ENCODE data around the gene HADHA.
"Not testable (repeated sequence)": the region's sequence is repeated elsewhere in the genome, so short reads cannot be mapped to it uniquely, and the experiment has no call there.

HADHA gene

DNA sequence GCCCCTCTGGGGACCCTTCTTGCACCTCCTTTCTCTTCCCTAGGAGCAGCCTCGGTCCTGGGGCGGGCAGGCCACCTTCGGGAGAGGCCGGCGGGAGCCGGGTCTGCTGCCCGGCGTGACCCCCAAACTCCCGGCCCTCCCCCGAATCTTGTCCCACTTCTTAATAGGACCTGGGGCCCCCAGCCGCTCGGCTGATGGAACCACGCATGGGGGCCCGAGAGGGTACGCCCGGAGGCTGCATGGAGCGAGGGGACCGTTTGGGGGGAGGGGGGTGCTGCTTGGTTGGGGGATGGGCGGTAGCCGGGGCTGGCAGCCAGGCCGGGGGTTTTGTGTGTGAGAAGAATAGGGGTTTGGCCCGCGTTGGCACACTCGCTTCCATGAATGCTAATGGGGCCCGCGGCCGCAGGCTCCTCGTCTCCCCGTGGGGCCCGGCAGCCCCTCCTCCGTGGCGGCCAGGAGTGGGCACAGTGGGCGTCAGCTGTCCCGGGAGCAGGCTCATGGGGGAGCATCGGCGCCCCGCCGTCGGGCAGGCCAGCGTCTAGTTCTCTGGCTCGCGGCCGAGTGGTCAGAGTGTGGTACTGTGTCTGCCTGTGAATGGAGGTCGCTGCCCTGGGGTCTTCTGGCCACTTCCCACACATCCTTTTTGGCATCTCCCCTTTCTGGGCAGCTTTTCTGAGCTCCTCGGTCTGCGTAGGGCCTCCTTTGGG, 70.5 kb downstream of the HADHA start:
- DNase-seq = no peak

DNA sequence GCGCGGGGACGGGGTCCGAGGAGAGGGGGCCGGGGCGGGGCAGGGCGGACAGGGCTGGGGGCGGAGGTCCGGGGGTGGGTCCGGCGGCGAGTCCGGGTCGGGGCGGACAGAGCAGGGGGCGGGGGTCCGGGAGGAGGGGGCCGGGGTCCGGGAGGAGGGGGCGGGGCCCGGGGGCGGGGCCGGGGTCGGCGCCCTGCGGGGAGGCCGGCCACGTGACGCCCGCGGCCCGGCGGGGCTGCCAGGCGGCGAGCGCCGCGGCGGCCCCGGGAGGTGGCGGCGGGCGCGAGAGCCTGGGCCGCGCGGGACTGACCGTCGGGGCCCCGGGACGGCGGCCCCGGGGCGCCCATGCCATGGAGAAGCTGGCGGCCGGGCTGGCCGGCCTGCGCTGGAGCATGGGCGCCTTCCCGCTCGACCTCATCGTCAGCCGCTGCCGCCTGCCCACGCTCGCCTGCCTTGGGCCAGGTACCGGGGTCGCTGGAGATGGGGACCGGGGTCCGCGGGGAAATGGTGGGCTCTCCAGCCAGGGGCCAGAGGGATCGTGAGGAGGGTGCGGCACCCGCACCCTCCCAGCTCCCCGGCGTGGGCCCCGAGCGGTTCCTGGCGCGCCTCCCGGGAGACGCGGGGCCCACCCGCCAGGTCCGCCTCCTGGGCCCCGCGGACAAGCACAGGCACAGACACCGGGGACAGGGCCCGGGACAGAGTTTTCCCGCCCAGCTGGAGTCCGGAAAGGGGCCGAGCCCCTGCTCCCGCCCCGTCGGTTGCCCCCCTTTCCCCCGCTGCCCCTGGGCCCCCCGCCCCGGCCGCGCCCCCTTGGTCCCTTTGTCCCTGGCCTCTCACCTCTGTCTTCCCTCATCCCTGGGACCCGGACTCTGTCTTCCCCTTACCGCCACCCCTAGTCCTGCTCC, 71.3 kb downstream of the HADHA start, which contains the start of gene GAREM2:
TSS of gene GAREM2 (plus strand) at position 218 of the 905 bp plus-strand sequence. CDS start at position 351, 133 bp downstream.
- DNase-seq = no peak

DNA sequence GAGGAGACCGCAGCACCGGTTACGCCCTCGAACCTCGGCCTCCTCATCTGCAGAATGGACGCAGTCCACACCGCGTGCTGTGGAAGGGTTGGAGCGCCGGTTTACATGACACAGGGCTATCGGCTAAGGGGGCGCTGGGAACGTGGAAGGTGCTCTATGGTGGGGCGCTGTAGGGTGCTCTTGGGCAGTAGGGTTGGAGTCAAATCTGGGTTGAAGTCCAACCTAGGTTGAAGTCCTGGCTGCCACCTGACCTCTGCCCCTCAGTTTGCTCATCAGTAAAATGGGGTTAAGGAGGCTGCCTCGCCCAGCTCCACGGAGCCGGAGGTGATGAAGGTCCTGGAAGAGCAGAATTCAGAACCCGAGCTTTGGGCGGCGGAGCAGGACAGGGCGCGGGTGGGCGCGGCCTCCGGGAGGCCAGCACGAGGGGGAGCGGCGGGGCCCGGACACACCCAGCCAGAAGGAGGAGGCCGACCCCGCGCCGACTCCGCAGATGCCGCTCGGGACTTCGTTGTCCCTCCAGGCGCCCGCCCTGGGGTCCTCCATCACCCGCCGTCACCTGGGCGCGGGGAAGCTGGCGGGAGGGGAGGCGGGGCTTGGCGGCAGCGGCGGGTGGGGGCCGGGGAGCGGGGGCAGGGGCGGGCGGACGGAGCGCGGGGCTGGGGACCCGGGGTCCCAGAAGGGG, 72.1 kb downstream of the HADHA start:
- no peak for DNase-seq

DNA sequence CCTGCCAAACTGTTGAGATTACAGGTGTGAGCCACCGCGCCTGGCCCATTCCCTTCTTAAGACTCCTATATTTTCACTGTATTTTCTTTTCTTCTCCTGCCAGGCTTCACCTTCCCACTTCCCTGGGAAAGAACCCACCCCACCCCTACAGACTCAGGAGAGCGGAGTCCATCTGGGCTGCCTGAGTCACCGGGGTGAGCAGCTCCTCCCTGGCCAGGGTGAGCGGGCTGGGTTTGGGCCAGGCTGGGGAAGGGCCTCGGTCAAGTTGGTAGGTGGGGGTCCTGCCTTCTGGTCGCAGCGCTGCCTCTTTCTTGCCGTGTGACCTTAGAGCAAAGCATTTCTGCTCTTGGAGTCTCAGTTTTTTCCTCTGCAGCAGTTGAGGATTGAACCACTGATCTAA, 73.6 kb downstream of the HADHA start:
- no peak for DNase-seq

DNA sequence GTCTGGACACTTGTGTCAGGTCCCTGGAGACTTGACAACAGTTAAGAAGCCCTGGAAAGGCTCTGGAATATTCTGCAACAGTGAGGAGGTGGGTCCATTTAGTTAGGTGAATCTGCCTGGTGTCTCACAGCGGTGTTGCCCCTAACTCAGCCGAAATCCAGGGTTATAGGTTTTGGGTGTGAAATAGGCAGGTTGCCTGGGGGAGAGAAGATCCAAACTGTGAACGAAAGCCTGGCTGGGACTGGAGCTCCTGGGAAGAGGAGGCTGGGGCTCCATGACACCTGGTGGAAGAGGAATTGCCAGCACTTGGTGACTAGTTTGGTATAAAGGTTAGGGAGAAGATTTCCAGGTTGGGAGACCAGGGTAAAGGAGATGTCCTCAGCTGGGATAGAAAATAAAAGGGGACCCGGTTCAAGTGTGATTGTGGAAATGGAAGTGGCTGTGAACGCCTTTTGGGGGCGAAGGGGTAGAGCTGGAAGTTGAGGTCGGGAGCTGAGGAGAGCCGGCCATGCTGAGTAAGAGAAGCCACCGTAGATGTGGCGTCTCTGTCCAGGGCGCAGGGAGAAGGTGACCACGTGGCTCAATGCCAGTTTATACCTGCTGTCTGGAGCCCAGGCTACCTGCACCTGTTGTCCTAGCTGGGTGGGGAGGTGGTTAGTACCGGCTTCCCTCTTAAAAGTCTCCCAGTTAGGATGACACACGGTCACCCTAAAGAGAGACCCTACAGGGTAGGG, 74.6 kb downstream of the HADHA start:
- DNase-seq = no peak

DNA sequence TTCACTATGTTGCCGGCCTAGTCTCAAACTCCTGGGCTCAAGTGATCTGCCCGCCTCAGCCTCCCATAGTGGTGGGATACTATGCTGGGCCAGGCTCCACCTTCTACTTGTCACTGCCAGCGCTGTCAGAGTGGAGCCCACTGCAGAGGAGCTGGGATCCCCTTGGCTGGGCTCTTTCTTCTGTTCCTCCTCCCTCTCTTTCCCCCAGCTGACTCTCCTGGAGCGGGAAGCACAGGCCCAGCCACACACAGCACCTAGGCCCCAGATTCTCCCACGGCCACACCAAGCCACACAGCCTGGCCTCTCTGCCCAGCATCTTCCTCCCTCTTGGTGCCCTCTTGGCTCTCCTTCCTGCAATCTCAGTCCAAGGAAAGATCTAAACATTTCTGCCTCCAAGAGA, 75.2 kb downstream of the HADHA start:
- no peak for DNase-seq

DNA sequence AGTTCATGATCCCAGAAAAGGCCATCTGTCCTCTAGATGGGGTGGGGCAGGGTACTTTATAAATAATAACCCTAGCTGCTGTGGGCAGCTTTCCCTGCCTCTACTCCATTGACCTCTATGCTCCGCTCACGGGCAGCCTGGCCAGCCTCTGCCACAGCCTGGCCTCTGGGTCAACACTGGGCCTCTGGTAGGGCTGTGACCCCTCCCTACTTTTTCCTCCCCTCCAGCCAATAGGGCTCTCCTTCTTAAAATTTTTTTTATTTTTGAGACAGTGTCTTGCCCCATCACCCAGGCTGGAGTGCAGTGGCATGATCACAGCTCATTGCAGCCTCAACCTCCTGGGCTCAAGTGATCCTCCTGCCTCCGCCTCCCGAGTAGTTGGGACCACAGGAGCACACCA, 75.6 kb downstream of the HADHA start:
- DNase-seq = no peak

DNA sequence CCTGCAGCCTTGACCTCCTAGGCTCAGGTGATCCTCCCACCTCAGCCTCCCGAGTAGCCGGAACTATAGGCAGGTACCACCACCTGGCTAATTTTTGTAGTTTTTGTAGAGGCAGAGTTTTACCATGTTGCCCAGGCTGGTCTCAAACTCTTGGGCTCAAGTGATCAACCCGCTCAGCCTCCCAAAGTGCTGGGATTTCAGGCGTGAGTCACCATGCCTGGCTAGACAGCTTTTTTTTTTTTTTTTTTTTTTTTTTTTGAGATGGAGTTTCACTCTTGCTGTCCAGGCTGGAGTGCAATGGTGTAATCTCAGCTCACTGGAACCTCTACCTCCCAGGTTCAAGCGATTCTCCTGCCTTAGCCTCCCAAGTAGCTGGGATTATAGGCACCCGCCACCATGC, 77.9 kb downstream of the HADHA start:
- DNase-seq = not testable (repeated sequence)

DNA sequence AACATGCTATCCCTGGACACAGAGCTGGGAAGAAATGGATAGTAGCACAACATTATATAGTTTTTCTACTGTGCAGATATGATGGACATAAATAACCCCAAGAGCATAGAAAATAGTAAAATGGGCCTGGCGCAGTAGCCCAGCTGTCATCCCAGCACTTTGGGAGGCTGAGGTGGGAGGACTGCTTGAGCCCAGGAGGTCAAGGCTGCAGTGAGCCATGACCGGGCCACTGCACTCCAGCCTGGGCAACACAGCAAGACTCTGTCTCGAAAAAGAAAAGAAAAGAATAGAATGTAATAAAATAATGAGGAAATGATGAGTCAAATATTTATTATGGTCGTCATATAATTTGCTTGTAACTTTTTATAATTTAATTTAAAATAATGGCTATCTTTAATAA, 79.0 kb downstream of the HADHA start:
- no peak for DNase-seq

DNA sequence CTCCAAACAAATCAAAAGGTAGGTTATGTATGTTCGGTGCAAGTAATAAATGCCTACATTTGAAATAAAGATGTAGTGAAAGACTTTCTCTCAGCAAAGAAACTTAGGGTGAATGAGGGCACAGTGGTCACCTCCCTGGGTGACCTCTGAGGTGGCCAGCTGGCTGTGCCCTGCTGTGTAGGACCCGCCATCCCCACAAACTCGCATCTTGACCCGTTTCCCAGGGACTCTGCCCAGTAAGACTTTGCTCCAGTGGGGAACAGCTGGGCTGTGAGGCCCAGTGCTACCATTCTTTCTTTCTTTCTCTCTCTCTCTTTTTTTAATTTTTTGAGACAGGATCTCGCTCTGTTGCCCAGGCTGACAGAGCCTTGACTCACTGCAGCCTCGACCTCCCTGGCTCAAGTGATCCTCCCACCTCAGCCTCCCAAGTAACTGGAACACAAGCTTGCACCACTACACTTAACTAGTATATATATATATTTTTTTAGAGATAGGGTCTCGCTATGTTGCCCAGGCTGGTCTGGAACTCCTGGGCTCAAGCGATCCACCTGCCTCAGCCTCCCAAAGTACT, 79.7 kb downstream of the HADHA start:
- no peak for DNase-seq

DNA sequence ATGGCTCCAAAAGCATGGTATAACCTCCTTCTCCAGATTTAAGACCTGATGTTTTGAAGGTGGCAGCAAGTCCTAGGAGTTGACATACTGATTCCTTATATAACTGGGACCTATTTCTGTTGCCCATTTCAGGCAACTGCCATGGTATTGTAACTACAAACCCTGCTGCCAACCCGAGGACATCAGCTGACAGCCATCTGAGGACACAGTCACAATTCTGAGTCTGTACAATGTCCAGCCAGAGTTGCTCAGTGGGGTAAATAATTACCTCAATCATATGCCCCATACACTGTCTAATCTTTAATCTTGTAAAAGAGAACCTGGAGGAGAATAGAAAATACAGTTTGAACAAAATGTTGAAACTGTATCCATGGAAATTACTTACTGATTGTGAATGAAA, 80.2 kb downstream of the HADHA start:
- no peak for DNase-seq

DNA sequence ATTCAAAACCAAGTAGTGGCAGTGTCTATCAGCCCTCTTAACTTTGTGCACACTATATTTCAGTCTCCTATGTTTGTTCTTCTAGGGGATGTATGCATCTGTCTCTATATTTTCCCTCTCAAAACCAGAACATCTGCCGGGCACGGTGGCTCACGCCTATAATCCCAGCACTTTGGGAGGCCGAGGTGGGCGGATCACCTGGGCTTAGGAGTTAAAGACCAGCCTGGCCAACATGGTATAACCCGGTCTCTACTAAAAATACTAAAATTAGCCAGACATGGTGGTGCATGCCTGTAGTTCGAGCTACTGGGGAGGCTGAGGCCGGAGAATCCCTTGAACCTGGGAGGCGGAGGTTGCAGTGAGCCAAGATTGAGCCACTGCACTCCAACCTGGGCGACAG, 81.5 kb downstream of the HADHA start:
- no peak for DNase-seq

DNA sequence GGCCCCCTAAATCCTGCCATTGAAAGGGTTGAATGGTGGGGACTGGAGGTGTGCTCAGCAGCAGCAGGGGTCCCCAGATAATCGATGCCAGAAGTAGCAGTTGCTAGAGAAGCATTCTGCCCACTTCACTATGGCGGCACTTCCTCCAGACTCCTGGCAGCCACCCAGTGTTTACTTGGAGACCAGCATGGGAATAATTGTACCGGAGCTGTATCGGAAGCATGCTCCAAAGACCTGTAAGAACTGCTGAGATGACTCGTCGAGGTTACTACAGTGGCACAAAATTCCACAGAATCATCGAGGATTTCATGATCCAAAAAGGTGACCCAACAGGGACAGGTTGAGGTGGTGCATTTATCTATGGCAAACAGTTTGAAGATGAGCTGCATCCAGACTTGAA, 82.5 kb downstream of the HADHA start:
- DNase-seq = no peak

DNA sequence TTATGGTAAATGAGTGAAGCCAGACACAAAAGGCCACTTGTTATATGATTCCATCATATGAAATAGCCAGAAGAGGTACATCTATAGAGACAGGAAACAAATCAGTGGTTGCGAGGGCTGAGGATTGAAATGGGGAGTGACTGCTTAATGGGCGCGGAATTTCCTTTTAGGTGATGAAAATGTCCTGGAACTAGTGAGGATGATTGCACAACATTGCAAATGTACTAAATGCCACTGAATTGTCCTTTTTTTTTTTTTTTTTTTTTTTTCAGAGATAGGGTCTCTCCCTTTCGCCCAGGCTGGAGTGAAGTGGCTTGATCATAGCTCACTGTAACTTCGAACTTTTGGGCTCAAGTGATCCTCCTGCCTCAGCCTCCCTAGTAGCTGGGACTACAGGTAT, 86.9 kb downstream of the HADHA start:
- DNase-seq = no peak

DNA sequence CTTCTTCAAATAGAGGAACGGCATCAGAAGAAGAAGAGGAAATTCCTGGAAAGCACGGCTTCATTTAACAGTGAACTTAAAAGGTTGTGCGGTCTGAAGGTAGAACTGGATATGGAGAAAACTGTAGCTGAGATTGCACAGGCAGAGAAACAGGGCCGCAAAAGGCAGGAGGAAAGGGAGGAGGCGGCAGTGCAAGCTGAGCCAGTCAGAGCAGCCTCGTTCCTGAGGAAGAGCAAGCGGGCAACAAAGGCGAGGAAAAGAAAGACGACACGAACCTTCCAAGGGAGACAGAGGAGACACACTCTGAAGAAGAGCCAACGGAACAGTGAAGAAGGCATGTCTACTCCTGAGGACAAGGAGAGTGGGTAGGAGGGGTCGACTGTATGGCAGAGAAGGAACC, 94.2 kb downstream of the HADHA start:
- DNase-seq = no peak

DNA sequence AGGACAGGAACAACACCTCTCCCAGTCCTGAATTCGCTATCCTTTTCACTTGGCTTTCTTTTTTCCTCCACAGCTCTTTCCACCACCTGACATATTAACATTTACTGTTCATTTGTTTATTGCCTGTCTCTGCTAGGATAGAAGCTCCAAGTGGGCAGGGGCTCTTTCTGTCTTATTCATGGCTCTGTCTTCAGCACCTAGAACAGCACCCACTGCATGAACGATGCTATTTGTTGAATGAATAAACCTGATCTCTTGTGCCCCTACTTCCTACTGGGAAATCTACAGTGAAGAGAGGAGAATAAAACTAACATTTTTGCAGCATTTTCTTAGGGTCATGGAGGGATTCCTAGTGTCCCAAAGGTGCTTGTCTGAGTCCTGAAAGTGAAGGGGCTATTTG, 95.9 kb downstream of the HADHA start:
- DNase-seq = no peak

DNA sequence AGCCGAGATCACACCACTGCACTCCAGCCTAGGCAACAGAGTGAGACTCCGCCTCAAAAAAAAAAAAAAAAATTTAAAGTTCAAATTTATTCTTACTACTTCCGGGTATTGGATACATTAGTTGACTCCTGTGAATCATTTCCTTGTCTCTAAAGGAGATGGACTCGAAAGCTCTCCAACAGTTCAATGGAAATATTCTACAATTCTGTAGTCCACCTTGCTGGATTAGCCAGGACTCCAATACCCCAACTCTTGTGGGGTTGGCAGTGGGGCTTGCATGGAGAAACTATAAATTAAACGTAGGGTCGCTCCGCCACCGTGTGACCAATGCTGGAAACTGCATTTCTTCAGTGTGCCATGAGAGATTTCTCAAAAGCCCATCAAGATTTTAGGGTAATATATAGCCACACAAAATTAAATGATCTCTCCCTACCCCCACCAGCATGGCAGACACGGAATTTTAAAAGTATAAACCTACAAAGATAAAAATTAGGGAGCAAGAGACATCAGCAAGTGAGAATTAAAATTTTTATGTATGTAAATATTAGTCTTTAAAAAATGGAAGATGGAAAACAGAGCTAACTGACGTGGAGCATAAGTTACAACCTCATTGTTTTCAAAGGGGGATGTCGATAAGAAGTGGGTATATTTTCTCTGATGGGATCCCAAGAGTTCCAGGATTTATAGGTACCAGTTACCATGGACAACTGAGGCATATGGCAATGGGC, 99.3 kb downstream of the HADHA start:
- DNase-seq = peak; percentile 72

DNA sequence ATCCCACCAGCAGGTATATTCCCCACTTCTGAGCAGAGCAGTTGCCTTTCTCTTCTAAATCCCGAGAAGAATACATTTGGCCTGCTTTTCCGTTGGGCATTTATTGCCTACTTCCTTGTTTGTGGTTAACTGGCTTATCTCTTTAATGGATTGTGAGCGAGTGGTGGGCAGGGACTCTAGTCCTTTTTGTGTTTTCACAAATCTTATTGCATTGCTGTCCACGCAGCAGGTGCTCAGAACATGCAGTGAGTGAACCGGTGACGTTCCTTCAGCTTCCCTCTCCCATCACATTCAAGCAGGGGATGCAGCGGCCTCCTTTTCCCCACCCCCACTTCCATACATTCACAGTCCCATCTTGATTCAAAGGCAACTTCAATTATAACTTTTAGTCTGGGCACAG, 100.4 kb downstream of the HADHA start:
- DNase-seq = no peak

DNA sequence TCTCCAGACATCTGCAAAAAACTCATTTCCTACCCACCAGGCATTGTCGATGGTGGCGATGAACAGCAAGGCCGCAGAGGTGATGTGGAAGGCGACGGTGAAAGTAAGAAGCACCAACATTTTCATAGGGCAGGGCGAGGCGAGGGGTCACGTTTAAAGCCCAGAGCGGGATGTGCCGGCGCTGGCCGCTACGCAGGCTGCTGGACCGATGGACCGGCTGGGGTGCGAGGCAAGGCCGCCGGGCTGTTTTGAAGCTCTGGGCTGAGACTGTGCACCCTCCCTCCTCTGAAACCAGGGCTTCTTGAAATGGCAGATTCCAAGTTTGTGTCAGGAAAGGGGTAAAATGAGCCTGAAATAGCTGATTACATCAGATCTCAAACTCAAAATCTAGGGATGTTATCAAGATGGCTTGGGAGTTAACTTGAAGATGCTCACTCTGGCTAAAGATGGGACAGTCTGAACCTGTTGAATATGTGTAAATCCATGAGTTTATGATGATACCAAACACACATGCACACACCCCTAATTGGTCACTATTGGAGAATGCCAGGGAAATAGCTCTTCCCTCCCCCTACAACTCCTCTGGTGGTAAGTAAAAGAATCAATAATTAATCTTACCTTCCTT, 103.2 kb downstream of the HADHA start:
- no peak for DNase-seq

Measured in CD4-positive, alpha-beta T cell treated with Interleukin-17A for 4 hours (primary cell).